Sigmoid colon (tissue), 4 donors: Measurements from ENCODE around the gene NGFR.

Experiments used
- EP300 ChIP-seq, 4 donors: sonication (generic); formaldehyde crosslinking; IDR thresholded peaks; one replicate each; pipeline ENCODE4 v1.6.1; 2017; ENCODE audit warnings: antibody characterized with exemption in 4 of 4
- POLR2A ChIP-seq, 2 donors: fragments of 450-650 bp; IDR thresholded peaks; one replicate each; pipeline ENCODE4 v1.6.1; 2016; ENCODE audit warnings: antibody characterized with exemption in 2 of 2, mild to moderate bottlenecking in 2 of 2, moderate library complexity in 2 of 2
- POLR2AphosphoS5 ChIP-seq, 4 donors: sonication (generic); formaldehyde crosslinking; IDR thresholded peaks; one replicate each; pipeline ENCODE4 v1.6.1; 2017; ENCODE audit warnings: antibody characterized with exemption in 4 of 4
- TF ChIP-seq, protein P1 (sequence below), 4 experiments: fragments of 450-650 bp in 3 of 4; fragments of 200-600 bp in 1 of 4; IDR thresholded peaks; one replicate each; pipeline ENCODE4 v1.5.1; 2016 to 2019; ENCODE audit warnings: antibody characterized with exemption in 4 of 4, mild to moderate bottlenecking in 3 of 4, moderate library complexity in 2 of 4

GRCh38 chr17:49445591-49445990 is 49.5 kb upstream of the NGFR start:
- TF ChIP-seq, protein P1, sequence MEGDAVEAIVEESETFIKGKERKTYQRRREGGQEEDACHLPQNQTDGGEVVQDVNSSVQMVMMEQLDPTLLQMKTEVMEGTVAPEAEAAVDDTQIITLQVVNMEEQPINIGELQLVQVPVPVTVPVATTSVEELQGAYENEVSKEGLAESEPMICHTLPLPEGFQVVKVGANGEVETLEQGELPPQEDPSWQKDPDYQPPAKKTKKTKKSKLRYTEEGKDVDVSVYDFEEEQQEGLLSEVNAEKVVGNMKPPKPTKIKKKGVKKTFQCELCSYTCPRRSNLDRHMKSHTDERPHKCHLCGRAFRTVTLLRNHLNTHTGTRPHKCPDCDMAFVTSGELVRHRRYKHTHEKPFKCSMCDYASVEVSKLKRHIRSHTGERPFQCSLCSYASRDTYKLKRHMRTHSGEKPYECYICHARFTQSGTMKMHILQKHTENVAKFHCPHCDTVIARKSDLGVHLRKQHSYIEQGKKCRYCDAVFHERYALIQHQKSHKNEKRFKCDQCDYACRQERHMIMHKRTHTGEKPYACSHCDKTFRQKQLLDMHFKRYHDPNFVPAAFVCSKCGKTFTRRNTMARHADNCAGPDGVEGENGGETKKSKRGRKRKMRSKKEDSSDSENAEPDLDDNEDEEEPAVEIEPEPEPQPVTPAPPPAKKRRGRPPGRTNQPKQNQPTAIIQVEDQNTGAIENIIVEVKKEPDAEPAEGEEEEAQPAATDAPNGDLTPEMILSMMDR (IDR thresholded peaks at IDR 0.05): no peak
- TF ChIP-seq POLR2AphosphoS5 (IDR thresholded peaks at IDR 0.05) (no peak), EP300 (IDR thresholded peaks at IDR 0.05) (no peak), POLR2A (IDR thresholded peaks at IDR 0.05) (no peak)
